Astrocyte of the cerebellum (primary cell): Measurements from ENCODE around the gene GABPB1.

Experiments
- DNase-seq: peaks from one replicate; pipeline ENCODE4 v3.0.0-alpha.2; 2011; ENCODE audit warnings: low read depth
- H3K4me3 ChIP-seq: 2 replicates; pipeline ENCODE4 v1.5.1; 2011; ENCODE audit warnings: mild to moderate bottlenecking, low read depth, low read length, moderate library complexity
- CTCF ChIP-seq: IDR thresholded peaks from 2 replicates; pipeline ENCODE4 v1.5.1; 2012; ENCODE audit warnings: low read length, low read depth, moderate library complexity, mild to moderate bottlenecking; ENCODE audit errors: missing control alignments
- in situ Hi-C: cut with HindIII; loops from 2 replicates; pipeline ENCODE4 v1.10.0; 2017; ENCODE audit warnings: low sequenced_read_pairs

GABPB1 gene

GRCh38 chr15:50232791-50233190, 122.2 kb downstream of the GABPB1 start:
- DNase-seq, result no peak
- no peak overlapping the region for H3K4me3 ChIP-seq
- in situ Hi-C loops, result no loop called here
- TF ChIP-seq CTCF, result no peak

GRCh38 chr15:50231761-50232160, 123.2 kb downstream of the GABPB1 start:
- no peak for DNase-seq
- TF ChIP-seq CTCF, result no peak
- in situ Hi-C loops, result no loop called here
- H3K4me3 ChIP-seq, result no peak overlapping the region

GRCh38 chr15:50229336-50229735, 125.7 kb downstream of the GABPB1 start:
- no peak for TF ChIP-seq CTCF
- no peak for DNase-seq
- in situ Hi-C loops, result no loop called here

GRCh38 chr15:50228866-50229265, 126.1 kb downstream of the GABPB1 start:
- no peak for TF ChIP-seq CTCF

More at GRCh38 chr15:50229336-50229735, 125.7 kb downstream of the GABPB1 start:
- H3K4me3 ChIP-seq, result no peak overlapping the region

GRCh38 chr15:50227076-50227475, 127.9 kb downstream of the GABPB1 start:
- no peak for TF ChIP-seq CTCF
- in situ Hi-C loops, result no loop called here
- peak; percentile 88 for DNase-seq
- H3K4me3 ChIP-seq, result no peak overlapping the region

More at GRCh38 chr15:50228866-50229265, 126.1 kb downstream of the GABPB1 start:
- H3K4me3 ChIP-seq, result no peak overlapping the region
- in situ Hi-C loops, result no loop called here
- no peak for DNase-seq

GRCh38 chr15:50225938-50226337, 129.1 kb downstream of the GABPB1 start:
- H3K4me3 ChIP-seq, result no peak overlapping the region
- no peak for DNase-seq
- in situ Hi-C loops, result no loop called here
- TF ChIP-seq CTCF, result no peak
